Measurements from ENCODE around the gene MFAP2. TPM values are rescaled to one million over a fixed set of nuclear protein-coding genes. Genes with fewer than 3 reads are reported as not detected.

The MFAP2 gene
- total and polyA plus RNA-seq, 8 donors: 8.0 to 380 (median 282) TPM

GRCh38 chr1:16983649-16984048 is 3.2 kb upstream of the MFAP2 start:
- H3K36me3 ChIP-seq: peaks cover 0 to 35% of the 10 kb centered on the region in 2 donors
- H3K4me3 ChIP-seq: no peak overlapping the region
- intact Hi-C loops (cut with DNase I): no loop called here
- H3K4me1 ChIP-seq: peaks cover 6 to 14% of the 10 kb centered on the region in 2 donors
- ATAC-seq (no peak), DNase-seq (no peak)
- H3K27ac ChIP-seq: no peak overlapping the region
- peaks cover 0 to 46% of the 10 kb centered on the region in 2 donors for H3K27me3 ChIP-seq
- TF ChIP-seq, protein P1, sequence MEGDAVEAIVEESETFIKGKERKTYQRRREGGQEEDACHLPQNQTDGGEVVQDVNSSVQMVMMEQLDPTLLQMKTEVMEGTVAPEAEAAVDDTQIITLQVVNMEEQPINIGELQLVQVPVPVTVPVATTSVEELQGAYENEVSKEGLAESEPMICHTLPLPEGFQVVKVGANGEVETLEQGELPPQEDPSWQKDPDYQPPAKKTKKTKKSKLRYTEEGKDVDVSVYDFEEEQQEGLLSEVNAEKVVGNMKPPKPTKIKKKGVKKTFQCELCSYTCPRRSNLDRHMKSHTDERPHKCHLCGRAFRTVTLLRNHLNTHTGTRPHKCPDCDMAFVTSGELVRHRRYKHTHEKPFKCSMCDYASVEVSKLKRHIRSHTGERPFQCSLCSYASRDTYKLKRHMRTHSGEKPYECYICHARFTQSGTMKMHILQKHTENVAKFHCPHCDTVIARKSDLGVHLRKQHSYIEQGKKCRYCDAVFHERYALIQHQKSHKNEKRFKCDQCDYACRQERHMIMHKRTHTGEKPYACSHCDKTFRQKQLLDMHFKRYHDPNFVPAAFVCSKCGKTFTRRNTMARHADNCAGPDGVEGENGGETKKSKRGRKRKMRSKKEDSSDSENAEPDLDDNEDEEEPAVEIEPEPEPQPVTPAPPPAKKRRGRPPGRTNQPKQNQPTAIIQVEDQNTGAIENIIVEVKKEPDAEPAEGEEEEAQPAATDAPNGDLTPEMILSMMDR (IDR thresholded peaks at IDR 0.05): no peak
- no peaks in the 10 kb centered on the region for H3K9me3 ChIP-seq

DNA sequence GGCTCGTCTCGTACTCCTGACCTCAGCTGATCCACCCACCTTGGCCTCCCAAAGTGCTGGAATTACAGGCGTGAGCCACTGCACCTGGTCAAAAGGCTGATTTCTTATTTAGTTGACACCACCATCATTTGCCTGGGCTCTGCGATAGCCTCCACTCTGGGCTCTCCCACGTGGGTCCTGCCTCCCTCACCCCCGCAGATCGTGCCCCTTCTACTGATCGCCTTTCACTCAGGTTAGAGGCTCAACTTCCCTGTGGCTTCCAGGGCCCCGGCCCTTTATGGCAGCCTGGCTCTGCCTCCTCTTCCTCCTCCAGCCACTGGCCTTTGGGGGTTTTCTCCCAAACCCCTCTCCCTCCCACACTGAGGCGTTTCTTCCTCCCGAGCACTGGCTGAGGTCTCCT is 2.5 kb upstream of the MFAP2 start:
- ATAC-seq (no peak), DNase-seq (no peak)
- Histone ChIP-seq H3K27ac (no peak overlapping the region), H3K27me3 (peaks cover 0 to 48% of the 10 kb centered on the region in 2 donors), H3K4me3 (no peak overlapping the region), H3K36me3 (peaks cover 0 to 29% of the 10 kb centered on the region in 2 donors), H3K9me3 (no peaks in the 10 kb centered on the region), H3K4me1 (peaks cover 6 to 14% of the 10 kb centered on the region in 2 donors)
- TF ChIP-seq, protein P1 (IDR thresholded peaks at IDR 0.05): no peak
- intact Hi-C loops (cut with DNase I): no loop called here

- H3K4me3 ChIP-seq: no peak overlapping the region
- intact Hi-C loops (cut with DNase I): no loop called here
- ATAC-seq: no peak
- H3K27me3 ChIP-seq: peaks cover 0 to 48% of the 10 kb centered on the region in 2 donors
- no peak for DNase-seq
- TF ChIP-seq, protein P1 (IDR thresholded peaks at IDR 0.05): no peak
- H3K27ac ChIP-seq: no peak overlapping the region
- no peaks in the 10 kb centered on the region for H3K9me3 ChIP-seq
- H3K36me3 ChIP-seq: peaks cover 0 to 14% of the 10 kb centered on the region in 2 donors
- H3K4me1 ChIP-seq: peaks cover 6 to 14% of the 10 kb centered on the region in 2 donors
Observed at GRCh38 chr1:16981269-16981849, 939 bp upstream of the MFAP2 start.

DNA sequence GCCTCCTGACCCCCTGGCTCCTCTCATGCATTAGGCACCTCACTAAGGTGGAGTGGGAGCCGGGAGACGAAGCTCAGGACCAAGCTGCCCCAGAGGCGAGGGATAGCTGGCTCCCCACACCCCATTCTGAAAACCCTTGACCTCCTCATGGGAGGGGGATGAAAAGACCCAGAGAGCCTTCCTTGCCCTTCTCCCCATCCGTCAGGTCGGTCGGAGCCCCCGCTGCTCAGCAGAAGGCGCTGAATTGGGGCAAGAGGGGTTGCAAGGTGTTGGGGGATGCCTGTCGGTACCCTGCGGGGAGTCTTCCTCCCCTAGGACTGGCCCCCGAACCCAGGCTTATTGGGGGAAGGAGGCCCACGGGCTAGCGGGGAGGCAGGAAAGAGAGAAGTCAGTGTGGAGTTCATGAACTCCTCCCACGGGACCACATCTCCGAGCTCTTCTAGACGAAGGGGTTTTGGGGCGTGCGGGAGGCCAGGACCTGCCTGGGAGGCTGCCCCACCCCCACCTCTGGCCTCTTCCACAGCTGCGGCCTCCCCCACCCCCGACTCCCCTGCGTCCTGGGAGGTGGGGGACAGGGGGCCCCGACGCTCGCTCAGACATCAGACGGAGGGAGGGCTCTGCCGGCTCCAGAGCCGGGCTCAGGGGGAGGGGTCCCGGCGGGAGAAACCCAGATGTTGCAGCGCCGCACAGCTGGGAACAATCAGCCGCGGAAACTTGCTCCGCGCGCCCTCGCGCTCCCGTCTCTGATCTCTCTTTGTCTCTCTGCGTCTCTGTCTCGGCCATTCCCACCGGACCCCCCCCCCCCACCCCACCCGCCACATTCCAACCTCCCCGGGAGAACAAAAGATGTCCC is 719 bp downstream of the MFAP2 start:
- peak overlapping the region; percentile 25 for H3K4me3 ChIP-seq
- peak overlapping the region in 1 of 2 donors; percentile 72 for H3K27ac ChIP-seq
- peaks cover 0 to 48% of the 10 kb centered on the region in 2 donors for H3K27me3 ChIP-seq
- no peaks in the 10 kb centered on the region for H3K36me3 ChIP-seq
- TF ChIP-seq, protein P1 (IDR thresholded peaks at IDR 0.05): no peak
- ATAC-seq (peak; percentile 28), DNase-seq (peak in 2 of 4 donors; percentile 72 to 87)
- peaks cover 6 to 14% of the 10 kb centered on the region in 2 donors for H3K4me1 ChIP-seq
- H3K9me3 ChIP-seq: no peaks in the 10 kb centered on the region
- intact Hi-C loops (cut with DNase I): no loop called here
